GM23248 (cell line): ENCODE results near the gene NHP2. TPM values are rescaled to one million over a fixed set of nuclear protein-coding genes. Genes with fewer than 3 reads are reported as not detected.
A peak's percentile ranks its signal among the peaks of the same experiment; 100 is the strongest.

Experiments
- DNase-seq: peaks from one replicate; pipeline ENCODE4 v3.0.0-alpha.2; 2015
- H2AFZ ChIP-seq: fragments of 200-600 bp; sonication (generic); 2 replicates; pipeline ENCODE4 v1.6.1; 2016; ENCODE audit warnings: antibody characterized with exemption
- H3F3A ChIP-seq: fragments of 200-600 bp; sonication (generic); 2 replicates; pipeline ENCODE4 v1.6.1; 2016; ENCODE audit warnings: mild to moderate bottlenecking, antibody characterized with exemption, mixed run types; ENCODE audit not compliant: insufficient read depth
- H3K27ac ChIP-seq: fragments of 200-600 bp; sonication (generic); 2 replicates; pipeline ENCODE4 v1.5.1; 2016; ENCODE audit warnings: mild to moderate bottlenecking
- H3K27me3 ChIP-seq: fragments of 200-600 bp; sonication (generic); replicated peaks from 2 replicates; pipeline ENCODE4 v1.6.1; 2016; ENCODE audit warnings: mild to moderate bottlenecking; ENCODE audit not compliant: insufficient read depth
- H3K36me3 ChIP-seq: fragments of 200-600 bp; sonication (generic); 2 replicates; pipeline ENCODE4 v1.6.1; 2016; ENCODE audit warnings: low read depth, mild to moderate bottlenecking
- H3K4me1 ChIP-seq: fragments of 200-600 bp; sonication (generic); 2 replicates; pipeline ENCODE4 v1.6.1; 2016; ENCODE audit warnings: mild to moderate bottlenecking; ENCODE audit not compliant: insufficient read depth
- H3K4me2 ChIP-seq: fragments of 200-600 bp; sonication (generic); one replicate; pipeline ENCODE4 v1.6.1; 2016; ENCODE audit warnings: mild to moderate bottlenecking; ENCODE audit not compliant: unreplicated experiment
- H3K4me3 ChIP-seq: fragments of 200-600 bp; sonication (generic); 2 replicates; pipeline ENCODE4 v1.5.1; 2016; ENCODE audit warnings: mild to moderate bottlenecking
- H3K79me2 ChIP-seq: fragments of 200-600 bp; sonication (generic); 2 replicates; pipeline ENCODE4 v1.6.1; 2016; ENCODE audit warnings: mild to moderate bottlenecking; ENCODE audit not compliant: insufficient read depth
- H3K9ac ChIP-seq: fragments of 200-600 bp; sonication (generic); 2 replicates; pipeline ENCODE4 v1.6.1; 2016; ENCODE audit warnings: mild to moderate bottlenecking
- H3K9me2 ChIP-seq: fragments of 200-600 bp; sonication (generic); 2 replicates; pipeline ENCODE4 v1.6.1; 2016; ENCODE audit warnings: mixed run types, mild to moderate bottlenecking, moderate library complexity; ENCODE audit not compliant: insufficient read depth
- H3K9me3 ChIP-seq: fragments of 200-600 bp; sonication (generic); one replicate; pipeline ENCODE4 v1.6.1; 2017; ENCODE audit warnings: low read depth
- H4K20me1 ChIP-seq: fragments of 200-600 bp; sonication (generic); 2 replicates; pipeline ENCODE4 v1.6.0; 2016; ENCODE audit not compliant: insufficient read depth
- EZH2 ChIP-seq: fragments of 200-600 bp; sonication (generic); IDR thresholded peaks from 2 replicates; pipeline ENCODE4 v1.6.1; 2018; ENCODE audit warnings: antibody characterized with exemption, mild to moderate bottlenecking; ENCODE audit not compliant: insufficient read depth, poor library complexity, severe bottlenecking
- EZH2phosphoT487 ChIP-seq: fragments of 200-600 bp; sonication (generic); IDR thresholded peaks from 2 replicates; pipeline ENCODE4 v1.6.1; 2018; ENCODE audit warnings: antibody characterized with exemption, moderate library complexity, mild to moderate bottlenecking, low read depth; ENCODE audit not compliant: insufficient read depth
- WGBS, 2 experiments: methylation state at CpG; one replicate each; pipeline ENCODE4 v1.1.6; 2015 to 2017; ENCODE audit warnings: low lambda C conversion rate in 2 of 2, low coverage in 1 of 2; ENCODE audit errors: missing lambda C conversion rate in 2 of 2; 5-methylcytosine and 5-hydroxymethylcytosine counted together
- in situ Hi-C: fragments of 300-500 bp; cut with MboI; formaldehyde crosslinking; loops from 2 replicates; pipeline ENCODE4 v1.15.0; 2020
- polyA plus RNA-seq: library from polyadenylated mRNA; unstranded; fragments of >200 nt; fragmentation: Nextera tagmentation; extraction: Ambion mirVana; gene quantifications from 2 replicates; pipeline ENCODE4 v1.2.1, GENCODE V29; 2016
- total RNA-seq: library from RNA; depleted of rRNA; stranded (reverse); fragments of >200 nt; shearing (Covaris generic); gene quantifications from 2 replicates; pipeline ENCODE4 v1.2.3, GENCODE V29; 2014

NHP2 gene
- total and polyA plus RNA-seq, 2 experiments from 2014 or later, result 203 to 232 TPM

- Histone ChIP-seq H3K9me3 (no peaks in the 10 kb centered on the region), H3K9ac (no peak overlapping the region), H3K79me2 (no peaks in the 10 kb centered on the region), H4K20me1 (no peaks in the 10 kb centered on the region), H3K4me3 (no peak overlapping the region), H3K36me3 (no peaks in the 10 kb centered on the region), H2AFZ (no peak overlapping the region), H3K4me1 (no peaks in the 10 kb centered on the region), H3K27me3 (peaks cover 21% of the 10 kb centered on the region), H3F3A (peaks cover 10% of the 10 kb centered on the region), H3K9me2 (no peaks in the 10 kb centered on the region), H3K27ac (no peak overlapping the region), H3K4me2 (no peak overlapping the region)
- in situ Hi-C loops, result no loop called here
- WGBS, 2 experiments, result 11 to 17% methylated on average over 3 of the region's 3 CpGs
- TF ChIP-seq EZH2, result no peak
- no peak for TF ChIP-seq EZH2phosphoT487
- peak; percentile 81 for DNase-seq
Observed at GRCh38 chr5:178111925-178112324, 41.8 kb downstream of the NHP2 start.

GRCh38 chr5:178110511-178110910 lies 43.2 kb downstream of the NHP2 start:
- no peaks in the 10 kb centered on the region for H3K9me2 ChIP-seq
- no peak overlapping the region for H3K4me3 ChIP-seq
- TF ChIP-seq EZH2 (no peak), EZH2phosphoT487 (no peak)
- H2AFZ ChIP-seq, result no peak overlapping the region
- H3K27me3 ChIP-seq, result peaks cover 18% of the 10 kb centered on the region
- 80 to 83% methylated on average over 9 of the region's 9 CpGs for WGBS, 2 experiments
- no peaks in the 10 kb centered on the region for H4K20me1 ChIP-seq
- no peaks in the 10 kb centered on the region for H3K4me1 ChIP-seq
- H3K4me2 ChIP-seq, result no peak overlapping the region
- in situ Hi-C loops, result no loop called here
- H3K79me2 ChIP-seq, result no peaks in the 10 kb centered on the region
- no peaks in the 10 kb centered on the region for H3K36me3 ChIP-seq
- no peaks in the 10 kb centered on the region for H3K9me3 ChIP-seq
- no peak overlapping the region for H3K9ac ChIP-seq
- peaks cover 10% of the 10 kb centered on the region for H3F3A ChIP-seq
- DNase-seq, result no peak
- no peak overlapping the region for H3K27ac ChIP-seq

GRCh38 chr5:178108966-178109365 lies 44.7 kb downstream of the NHP2 start:
- DNase-seq, result no peak
- no peaks in the 10 kb centered on the region for H3K79me2 ChIP-seq
- no peak overlapping the region for H3K4me3 ChIP-seq
- H3K4me2 ChIP-seq, result no peak overlapping the region
- in situ Hi-C loops, result no loop called here
- H3K27me3 ChIP-seq, result 0 out of 2 replicates have a peak, but pooled peaks cover 4% of the 10 kb centered on the region
- H3K9ac ChIP-seq, result no peak overlapping the region
- no peaks in the 10 kb centered on the region for H3K4me1 ChIP-seq
- no peaks in the 10 kb centered on the region for H3K9me3 ChIP-seq
- no peaks in the 10 kb centered on the region for H4K20me1 ChIP-seq
- no peak overlapping the region for H2AFZ ChIP-seq
- H3K9me2 ChIP-seq, result no peaks in the 10 kb centered on the region
- H3K36me3 ChIP-seq, result no peaks in the 10 kb centered on the region
- TF ChIP-seq EZH2phosphoT487, result no peak
- no peak for TF ChIP-seq EZH2
- peaks cover 10% of the 10 kb centered on the region for H3F3A ChIP-seq
- H3K27ac ChIP-seq, result no peak overlapping the region

- H4K20me1 ChIP-seq, result no peaks in the 10 kb centered on the region
Observed at GRCh38 chr5:178108446-178108845, 45.2 kb downstream of the NHP2 start.

More at GRCh38 chr5:178108446-178108845, 45.2 kb downstream of the NHP2 start:
- H3K9ac ChIP-seq, result no peak overlapping the region
- no peak overlapping the region for H3K4me2 ChIP-seq
- TF ChIP-seq EZH2, result no peak
- TF ChIP-seq EZH2phosphoT487, result no peak
- WGBS, 2 experiments, result 77 to 82% methylated on average over 7 of the region's 7 CpGs
- in situ Hi-C loops, result no loop called here
- no peaks in the 10 kb centered on the region for H3K9me3 ChIP-seq
- 0 out of 2 replicates have a peak, but pooled peaks cover 4% of the 10 kb centered on the region for H3K27me3 ChIP-seq
- no peaks in the 10 kb centered on the region for H3K4me1 ChIP-seq
- H3K4me3 ChIP-seq, result no peak overlapping the region
- no peaks in the 10 kb centered on the region for H3K79me2 ChIP-seq
- no peak overlapping the region for H2AFZ ChIP-seq
- no peaks in the 10 kb centered on the region for H3K9me2 ChIP-seq
- H3F3A ChIP-seq, result peaks cover 10% of the 10 kb centered on the region
- no peak overlapping the region for H3K27ac ChIP-seq
- H3K36me3 ChIP-seq, result no peaks in the 10 kb centered on the region
- no peak for DNase-seq
